Measurements from ENCODE around the gene WNT16. TPM values are rescaled to one million over a fixed set of nuclear protein-coding genes. Genes with fewer than 3 reads are reported as not detected.

WNT16 gene
- polyA plus RNA-seq: 0.43 TPM
- long read RNA-seq, donor 1: 0 reads
- long read RNA-seq, donor 2: 0 reads
- long read RNA-seq, donor 3, partial matches to known transcripts: 381 of 404 reads
- long read RNA-seq, donor 3, other reads (novel, unspliced or antisense): 23 of 404 reads
- long read RNA-seq, donor 4: 0 reads
- long read RNA-seq, donor 5: 0 reads
- long read RNA-seq, donor 6, partial matches to known transcripts: 325 of 337 reads
- long read RNA-seq, donor 6, other reads (novel, unspliced or antisense): 12 of 337 reads
- long read RNA-seq, donor 7: 0 reads
- long read RNA-seq, donor 8: 0 reads
- long read RNA-seq, donor 9: 0 reads
- long read RNA-seq, donor 10: 0 reads
- long read RNA-seq, donor 11, partial matches to known transcripts: 194 of 201 reads
- long read RNA-seq, donor 11, other reads (novel, unspliced or antisense): 7 of 201 reads

GRCh38 chr7:121328508-121329190 is at the start of gene WNT16:
Gene WNT16 (plus strand): TSS chr7:121329000. CDS start chr7:121329293, 293 bp downstream.
- no CpG with 5 or more reads among the region's 27 CpGs for WGBS (ENCODE audit: insufficient coverage, low lambda C conversion rate)
- Histone ChIP-seq H3K4me3 (ENCODE audit: low read length) (peak within 1 kb of the TSS; percentile 28), H3K27me3 (ENCODE audit: control insufficient read depth, insufficient read depth, low read length) (peaks cover 63% of the 10 kb centered on the region), H3K36me3 (ENCODE audit: control insufficient read depth, insufficient read depth, low read length) (no peaks in the 10 kb centered on the region), H3K9me3 (ENCODE audit: control insufficient read depth, low read depth, low read length) (peaks cover 7% of the 10 kb centered on the region), H3K27ac (ENCODE audit: low read length) (no peak within 1 kb of the TSS), H3K4me1 (ENCODE audit: control insufficient read depth, insufficient read depth, low read length) (peaks cover 16% of the 10 kb centered on the region)
- no peak for DNase-seq

DNA sequence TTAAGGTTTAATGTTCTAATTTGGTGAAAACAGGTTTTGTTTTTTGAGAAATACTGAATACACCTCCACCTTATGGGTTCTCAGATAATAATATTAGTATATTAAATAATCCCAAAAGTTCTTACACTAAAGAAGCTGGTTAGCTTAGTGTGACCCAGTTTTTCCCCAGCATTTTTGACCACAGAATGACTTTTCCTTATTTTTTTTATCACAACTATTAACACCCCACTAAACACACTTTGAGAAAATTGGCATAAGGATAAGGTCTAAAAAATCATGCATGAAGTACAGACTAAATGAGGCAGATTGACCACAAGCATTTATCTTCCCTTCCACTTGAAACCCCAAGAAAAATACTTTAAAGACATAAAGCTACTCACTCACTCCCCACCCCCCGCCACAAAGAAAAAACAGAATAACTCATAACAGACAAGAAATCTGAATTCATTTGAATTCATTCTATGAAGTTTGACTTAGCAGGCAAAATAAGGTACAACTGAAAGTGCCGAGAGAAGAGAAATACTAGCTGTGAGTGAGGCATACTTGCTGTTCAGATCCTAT is 49.7 kb upstream of the WNT16 start:
- no peaks in the 10 kb centered on the region for H3K36me3 ChIP-seq (ENCODE audit: control insufficient read depth, insufficient read depth, low read length)
- no peaks in the 10 kb centered on the region for H3K9me3 ChIP-seq (ENCODE audit: control insufficient read depth, low read depth, low read length)
- H3K27me3 ChIP-seq (ENCODE audit: control insufficient read depth, insufficient read depth, low read length): no peaks in the 10 kb centered on the region
- no peak overlapping the region for H3K4me3 ChIP-seq (ENCODE audit: low read length)
- no peak overlapping the region for H3K27ac ChIP-seq (ENCODE audit: low read length)
- WGBS (ENCODE audit: insufficient coverage, low lambda C conversion rate): no CpG with 5 or more reads among the region's 2 CpGs
- H3K4me1 ChIP-seq (ENCODE audit: control insufficient read depth, insufficient read depth, low read length): no peaks in the 10 kb centered on the region
- no peak for DNase-seq

GRCh38 chr7:121279822-121280221 is 49.0 kb upstream of the WNT16 start:
- Histone ChIP-seq H3K36me3 (ENCODE audit: control insufficient read depth, insufficient read depth, low read length) (no peaks in the 10 kb centered on the region), H3K4me3 (ENCODE audit: low read length) (no peak overlapping the region), H3K9me3 (ENCODE audit: control insufficient read depth, low read depth, low read length) (no peaks in the 10 kb centered on the region), H3K27me3 (ENCODE audit: control insufficient read depth, insufficient read depth, low read length) (no peaks in the 10 kb centered on the region), H3K4me1 (ENCODE audit: control insufficient read depth, insufficient read depth, low read length) (no peaks in the 10 kb centered on the region), H3K27ac (ENCODE audit: low read length) (no peak overlapping the region)
- DNase-seq: no peak
- 100% methylated on average over 2 of the region's 4 CpGs for WGBS (ENCODE audit: insufficient coverage, low lambda C conversion rate)

DNA sequence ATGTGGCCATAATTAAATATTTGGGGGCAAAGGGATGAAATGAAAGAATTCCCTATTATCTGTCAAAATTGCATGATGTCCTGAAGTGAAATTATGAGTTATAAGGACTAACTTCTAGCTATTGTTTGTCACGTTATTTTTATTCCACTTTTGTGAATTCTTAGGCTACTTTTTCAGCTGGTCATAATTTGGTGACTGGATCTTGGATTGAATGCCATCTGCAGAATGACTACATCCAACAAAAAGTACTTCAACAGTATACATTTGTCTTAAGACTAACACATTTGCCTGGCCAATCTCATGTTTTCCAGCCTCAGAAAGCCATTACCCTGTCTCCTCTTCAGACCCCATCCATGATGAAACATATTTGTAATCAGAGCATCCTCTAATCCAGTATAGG is 48.1 kb upstream of the WNT16 start:
- H3K27me3 ChIP-seq (ENCODE audit: control insufficient read depth, insufficient read depth, low read length): no peaks in the 10 kb centered on the region
- 100% methylated on average over 1 of the region's 1 CpG for WGBS (ENCODE audit: insufficient coverage, low lambda C conversion rate)
- H3K4me3 ChIP-seq (ENCODE audit: low read length): no peak overlapping the region

GRCh38 chr7:121282129-121282528 is 46.7 kb upstream of the WNT16 start:
- Histone ChIP-seq H3K36me3 (ENCODE audit: control insufficient read depth, insufficient read depth, low read length) (no peaks in the 10 kb centered on the region), H3K4me1 (ENCODE audit: control insufficient read depth, insufficient read depth, low read length) (no peaks in the 10 kb centered on the region), H3K4me3 (ENCODE audit: low read length) (no peak overlapping the region), H3K27ac (ENCODE audit: low read length) (no peak overlapping the region), H3K27me3 (ENCODE audit: control insufficient read depth, insufficient read depth, low read length) (no peaks in the 10 kb centered on the region), H3K9me3 (ENCODE audit: control insufficient read depth, low read depth, low read length) (no peaks in the 10 kb centered on the region)
- WGBS (ENCODE audit: insufficient coverage, low lambda C conversion rate): 69% methylated on average over 2 of the region's 3 CpGs
- no peak for DNase-seq

More for the DNA sequence above, 48.1 kb upstream of the WNT16 start:
- DNase-seq: no peak
- no peaks in the 10 kb centered on the region for H3K4me1 ChIP-seq (ENCODE audit: control insufficient read depth, insufficient read depth, low read length)
- H3K27ac ChIP-seq (ENCODE audit: low read length): no peak overlapping the region
- H3K9me3 ChIP-seq (ENCODE audit: control insufficient read depth, low read depth, low read length): no peaks in the 10 kb centered on the region
- H3K36me3 ChIP-seq (ENCODE audit: control insufficient read depth, insufficient read depth, low read length): no peaks in the 10 kb centered on the region

- H3K36me3 ChIP-seq (ENCODE audit: control insufficient read depth, insufficient read depth, low read length): no peaks in the 10 kb centered on the region
- no peaks in the 10 kb centered on the region for H3K9me3 ChIP-seq (ENCODE audit: control insufficient read depth, low read depth, low read length)
- no CpG with 5 or more reads among the region's 1 CpG for WGBS (ENCODE audit: insufficient coverage, low lambda C conversion rate)
- no peak overlapping the region for H3K4me3 ChIP-seq (ENCODE audit: low read length)
- H3K27me3 ChIP-seq (ENCODE audit: control insufficient read depth, insufficient read depth, low read length): no peaks in the 10 kb centered on the region
- DNase-seq: no peak
- H3K27ac ChIP-seq (ENCODE audit: low read length): no peak overlapping the region
- H3K4me1 ChIP-seq (ENCODE audit: control insufficient read depth, insufficient read depth, low read length): no peaks in the 10 kb centered on the region
Observed at GRCh38 chr7:121285066-121285667, 43.6 kb upstream of the WNT16 start.

DNA sequence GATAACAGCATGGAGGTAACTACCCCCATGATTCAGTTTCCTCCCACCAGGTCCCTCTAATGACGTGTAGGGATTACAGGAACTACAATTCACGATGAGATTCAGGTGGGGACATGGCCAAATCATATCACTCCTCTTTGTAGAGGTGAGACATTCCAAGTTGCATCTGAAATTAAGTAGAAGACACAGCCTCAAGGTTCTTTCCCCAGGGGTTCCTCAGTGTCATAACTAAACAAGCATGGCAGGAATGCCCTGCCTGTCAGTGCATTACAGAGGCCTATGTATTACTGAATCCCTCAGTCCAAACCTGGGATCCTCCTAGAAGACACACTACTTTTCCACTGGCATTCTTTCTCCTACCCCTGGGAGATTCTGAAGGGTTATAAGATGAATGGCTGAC is 42.6 kb upstream of the WNT16 start:
- Histone ChIP-seq H3K27me3 (ENCODE audit: control insufficient read depth, insufficient read depth, low read length) (no peaks in the 10 kb centered on the region), H3K36me3 (ENCODE audit: control insufficient read depth, insufficient read depth, low read length) (no peaks in the 10 kb centered on the region), H3K4me3 (ENCODE audit: low read length) (no peak overlapping the region), H3K4me1 (ENCODE audit: control insufficient read depth, insufficient read depth, low read length) (no peaks in the 10 kb centered on the region), H3K27ac (ENCODE audit: low read length) (no peak overlapping the region), H3K9me3 (ENCODE audit: control insufficient read depth, low read depth, low read length) (no peaks in the 10 kb centered on the region)
- WGBS (ENCODE audit: insufficient coverage, low lambda C conversion rate): no CpG with 5 or more reads among the region's 2 CpGs
- no peak for DNase-seq

- H3K4me1 ChIP-seq (ENCODE audit: control insufficient read depth, insufficient read depth, low read length): no peaks in the 10 kb centered on the region
- no CpG with 5 or more reads among the region's 6 CpGs for WGBS (ENCODE audit: insufficient coverage, low lambda C conversion rate)
- H3K4me3 ChIP-seq (ENCODE audit: low read length): no peak overlapping the region
- no peaks in the 10 kb centered on the region for H3K36me3 ChIP-seq (ENCODE audit: control insufficient read depth, insufficient read depth, low read length)
- no peak overlapping the region for H3K27ac ChIP-seq (ENCODE audit: low read length)
- no peaks in the 10 kb centered on the region for H3K9me3 ChIP-seq (ENCODE audit: control insufficient read depth, low read depth, low read length)
- H3K27me3 ChIP-seq (ENCODE audit: control insufficient read depth, insufficient read depth, low read length): no peaks in the 10 kb centered on the region
- DNase-seq: no peak
Observed at GRCh38 chr7:121286742-121287734, 41.8 kb upstream of the WNT16 start.

GRCh38 chr7:121288894-121289293 is 39.9 kb upstream of the WNT16 start:
- Histone ChIP-seq H3K27me3 (ENCODE audit: control insufficient read depth, insufficient read depth, low read length) (no peaks in the 10 kb centered on the region), H3K9me3 (ENCODE audit: control insufficient read depth, low read depth, low read length) (no peaks in the 10 kb centered on the region)

More at GRCh38 chr7:121288894-121289293, 39.9 kb upstream of the WNT16 start:
- Histone ChIP-seq H3K4me1 (ENCODE audit: control insufficient read depth, insufficient read depth, low read length) (no peaks in the 10 kb centered on the region), H3K36me3 (ENCODE audit: control insufficient read depth, insufficient read depth, low read length) (no peaks in the 10 kb centered on the region), H3K27ac (ENCODE audit: low read length) (no peak overlapping the region), H3K4me3 (ENCODE audit: low read length) (no peak overlapping the region)
- no peak for DNase-seq
